Midbrain (tissue), 1 donor: ENCODE data around the gene ITFG2.

Source experiments
- DNase-seq: peaks from one replicate; lab custom pipeline; 2025; lab: John Stamatoyannopoulos, UW

Gene ITFG2

GRCh38 chr12:2795291-2796186 is 16.9 kb upstream of the ITFG2 start:
- DNase-seq: peak; percentile 89

- no peak for DNase-seq
Observed at GRCh38 chr12:2796187-2796666, 16.2 kb upstream of the ITFG2 start.

GRCh38 chr12:2797721-2798418 is 14.6 kb upstream of the ITFG2 start:
- no peak for DNase-seq

- DNase-seq: no peak
Observed at GRCh38 chr12:2800046-2800570, 12.4 kb upstream of the ITFG2 start.

GRCh38 chr12:2801044-2801783 is 11.3 kb upstream of the ITFG2 start:
- peak; percentile 21 for DNase-seq

- DNase-seq: no peak
Observed at GRCh38 chr12:2803635-2804392, 8.7 kb upstream of the ITFG2 start.

- DNase-seq: peak; percentile 23
Observed at GRCh38 chr12:2804393-2805142, 7.9 kb upstream of the ITFG2 start.

GRCh38 chr12:2805143-2805520 is 7.3 kb upstream of the ITFG2 start:
- DNase-seq: no peak

- no peak for DNase-seq
Observed at GRCh38 chr12:2806700-2807099, 5.8 kb upstream of the ITFG2 start.

GRCh38 chr12:2811801-2812200 is 667 bp upstream of the ITFG2 start:
- no peak for DNase-seq

- peak; percentile 35 for DNase-seq
Observed at GRCh38 chr12:2813214-2814185, 1.0 kb downstream of the ITFG2 start.

- no peak for DNase-seq
Observed at GRCh38 chr12:2819810-2820209, 7.3 kb downstream of the ITFG2 start.

- no peak for DNase-seq
Observed at GRCh38 chr12:2820432-2820831, 8.0 kb downstream of the ITFG2 start.

GRCh38 chr12:2823483-2823882 is 11.0 kb downstream of the ITFG2 start:
- no peak for DNase-seq

GRCh38 chr12:2824541-2824940 is 12.1 kb downstream of the ITFG2 start:
- no peak for DNase-seq

- no peak for DNase-seq
Observed at GRCh38 chr12:2825132-2825531, 12.7 kb downstream of the ITFG2 start.

- no peak for DNase-seq
Observed at GRCh38 chr12:2826036-2826435, 13.6 kb downstream of the ITFG2 start.

- DNase-seq: no peak
Observed at GRCh38 chr12:2826721-2827515, 14.4 kb downstream of the ITFG2 start.

- no peak for DNase-seq
Observed at GRCh38 chr12:2829275-2829674, 16.8 kb downstream of the ITFG2 start.
